ENCODE results near the gene TPST2.

The TPST2 gene

DNA sequence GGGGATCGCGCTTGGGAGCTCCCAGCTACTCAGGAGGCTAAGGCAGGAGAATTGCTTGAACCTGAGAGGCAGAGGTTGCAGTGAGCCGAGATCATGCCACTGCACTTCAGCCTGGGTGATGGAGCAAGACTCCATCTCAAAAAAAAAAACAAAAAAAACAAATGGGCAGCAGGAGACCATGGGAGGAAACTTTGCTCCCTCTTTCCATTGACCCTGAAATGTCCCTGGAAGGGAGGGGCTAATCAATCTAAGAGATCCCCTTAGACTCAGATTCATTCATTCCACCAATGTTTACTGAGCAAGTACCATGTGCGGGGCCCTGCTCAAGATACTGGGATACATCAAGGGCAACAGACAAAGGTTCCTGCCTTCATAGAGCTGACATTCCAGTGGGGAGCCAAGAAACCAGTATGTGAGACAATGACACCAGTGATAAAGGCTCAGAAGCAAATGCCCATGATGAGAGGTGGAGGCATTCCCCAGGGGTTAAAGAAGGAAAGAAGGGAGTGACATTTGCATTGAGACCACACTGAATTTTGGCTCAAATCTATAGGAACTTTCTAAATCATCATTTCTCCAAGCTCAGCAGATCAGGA, 39.9 kb downstream of the TPST2 start:
- Mint-ChIP-seq H3K4me3 (no peak overlapping the region), H3K27ac (no peak overlapping the region), H3K9me3 (no peaks in the 10 kb centered on the region), H3K4me1 (ENCODE audit: low read depth) (peaks cover 13% of the 10 kb centered on the region), H3K36me3 (ENCODE audit: low read depth) (peaks cover 8% of the 10 kb centered on the region), H3K27me3 (ENCODE audit: low read depth) (no peaks in the 10 kb centered on the region)
- DNase-seq (ENCODE audit: low spot score): no peak

DNA sequence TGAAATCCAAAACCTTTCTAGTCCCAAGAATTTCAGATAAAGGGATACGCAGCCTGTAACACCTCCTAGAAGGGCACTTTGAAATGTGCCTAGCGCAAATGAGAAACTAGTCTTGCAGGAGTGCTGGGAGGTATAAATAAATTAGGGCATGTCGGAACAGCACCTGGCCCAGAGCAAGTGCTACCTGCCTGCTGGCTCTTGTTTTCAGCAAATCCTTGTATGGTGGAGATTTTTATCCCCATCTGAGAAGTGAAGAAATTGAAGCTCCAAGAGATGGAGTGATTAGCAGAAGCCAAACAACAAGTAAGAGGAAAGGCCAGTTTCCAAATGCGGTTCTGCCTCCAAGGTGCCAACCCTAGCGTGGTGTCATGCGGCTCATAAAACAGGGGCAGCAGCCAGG, 40.9 kb downstream of the TPST2 start:
- Mint-ChIP-seq H3K4me3 (no peak overlapping the region), H3K27ac (no peak overlapping the region), H3K4me1 (ENCODE audit: low read depth) (peaks cover 11% of the 10 kb centered on the region), H3K36me3 (ENCODE audit: low read depth) (peaks cover 8% of the 10 kb centered on the region), H3K27me3 (ENCODE audit: low read depth) (no peaks in the 10 kb centered on the region), H3K9me3 (no peaks in the 10 kb centered on the region)
- DNase-seq (ENCODE audit: low spot score): no peak

DNA sequence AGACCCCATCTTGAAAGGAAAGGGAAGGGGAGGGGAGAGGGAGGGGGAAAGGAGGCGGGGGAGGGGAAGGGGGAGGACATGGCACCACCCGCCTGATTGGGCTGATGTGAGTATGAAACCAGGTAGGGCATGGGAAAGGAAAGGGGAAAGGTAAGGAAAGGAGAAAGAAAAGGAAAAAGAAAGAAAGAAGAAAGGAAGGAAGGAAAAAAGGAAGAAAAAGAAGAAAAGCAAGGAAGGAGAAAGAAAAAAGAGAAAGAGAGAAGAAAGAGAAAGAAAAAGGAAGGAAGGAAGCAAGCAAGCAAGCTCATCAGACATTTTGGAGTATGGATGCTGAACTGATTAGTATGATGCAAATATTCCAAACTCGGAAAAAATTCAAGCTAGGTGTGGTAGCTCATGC, 41.6 kb downstream of the TPST2 start:
- Mint-ChIP-seq H3K27ac (no peak overlapping the region), H3K4me3 (no peak overlapping the region), H3K4me1 (ENCODE audit: low read depth) (peaks cover 9% of the 10 kb centered on the region), H3K36me3 (ENCODE audit: low read depth) (peaks cover 8% of the 10 kb centered on the region), H3K9me3 (no peaks in the 10 kb centered on the region), H3K27me3 (ENCODE audit: low read depth) (no peaks in the 10 kb centered on the region)
- DNase-seq (ENCODE audit: low spot score): no peak

DNA sequence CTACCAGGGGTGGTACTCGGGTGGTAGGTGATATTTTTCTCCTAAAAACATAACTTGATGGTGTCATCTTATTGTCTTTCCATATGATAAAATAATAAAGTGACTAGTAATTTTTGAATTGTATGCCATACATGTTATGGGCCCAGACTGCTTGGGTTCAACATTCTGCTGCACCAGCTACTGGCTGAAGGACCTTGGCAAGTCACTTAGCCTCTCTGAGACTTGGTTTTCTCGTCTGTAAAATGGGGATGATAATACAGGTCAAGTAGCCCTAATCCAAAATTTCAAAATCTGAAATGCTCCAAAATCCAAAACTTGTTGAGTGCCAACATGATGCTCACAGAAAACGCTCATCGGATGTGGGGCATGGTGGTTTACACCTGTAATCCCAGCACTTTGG, 42.1 kb downstream of the TPST2 start:
- Mint-ChIP-seq H3K4me3 (no peak overlapping the region), H3K27me3 (ENCODE audit: low read depth) (no peaks in the 10 kb centered on the region), H3K27ac (no peak overlapping the region), H3K36me3 (ENCODE audit: low read depth) (peaks cover 8% of the 10 kb centered on the region), H3K9me3 (no peaks in the 10 kb centered on the region), H3K4me1 (ENCODE audit: low read depth) (peaks cover 12% of the 10 kb centered on the region)
- DNase-seq (ENCODE audit: low spot score): no peak

DNA sequence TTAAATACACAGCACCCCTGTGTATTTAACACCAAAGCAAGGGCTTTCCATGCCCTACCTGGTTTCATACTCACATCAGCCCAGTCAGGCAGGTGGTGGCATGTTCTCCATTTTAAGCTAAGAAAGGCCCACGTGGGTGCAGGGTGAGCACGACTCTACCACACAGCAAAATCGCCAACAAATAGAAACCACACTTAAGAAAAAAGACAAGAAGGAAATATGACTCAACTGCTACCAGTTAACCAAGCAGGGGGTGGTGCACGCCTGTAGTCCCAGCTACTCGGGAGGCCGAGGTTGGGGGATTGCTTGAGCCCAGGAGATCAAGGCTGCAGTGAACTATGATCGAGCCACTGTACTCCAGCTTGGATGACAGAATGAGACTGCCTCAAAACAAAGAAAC, 42.5 kb downstream of the TPST2 start:
- H3K9me3 Mint-ChIP-seq: no peaks in the 10 kb centered on the region
- no peaks in the 10 kb centered on the region for H3K27me3 Mint-ChIP-seq (ENCODE audit: low read depth)
- H3K27ac Mint-ChIP-seq: peak overlapping the region; percentile 8
- DNase-seq (ENCODE audit: low spot score): no peak
- H3K4me1 Mint-ChIP-seq (ENCODE audit: low read depth): peaks cover 16% of the 10 kb centered on the region
- peaks cover 8% of the 10 kb centered on the region for H3K36me3 Mint-ChIP-seq (ENCODE audit: low read depth)
- no peak overlapping the region for H3K4me3 Mint-ChIP-seq

DNA sequence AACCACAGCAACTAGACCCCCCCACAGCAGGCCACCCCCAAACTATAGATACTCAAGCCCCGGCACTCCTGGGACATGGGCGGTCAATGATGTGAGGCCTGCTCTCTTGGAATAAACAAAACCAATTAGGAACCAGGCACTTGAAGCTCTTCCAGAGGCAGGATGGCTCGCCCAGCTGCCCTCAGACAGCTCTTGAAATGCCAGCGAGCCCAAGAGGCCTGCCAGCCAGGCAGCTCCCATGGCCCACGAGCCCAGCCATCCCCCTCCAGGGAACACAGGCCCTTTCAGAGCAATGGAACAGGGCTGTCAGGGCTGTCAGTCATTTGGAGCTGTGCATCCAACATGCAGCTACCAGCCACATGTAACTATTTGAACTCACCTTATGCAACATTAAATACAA, 43.6 kb downstream of the TPST2 start:
- peaks cover 16% of the 10 kb centered on the region for H3K4me1 Mint-ChIP-seq (ENCODE audit: low read depth)
- no peak overlapping the region for H3K27ac Mint-ChIP-seq
- H3K27me3 Mint-ChIP-seq (ENCODE audit: low read depth): no peaks in the 10 kb centered on the region
- DNase-seq (ENCODE audit: low spot score): no peak
- H3K4me3 Mint-ChIP-seq: no peak overlapping the region
- H3K9me3 Mint-ChIP-seq: no peaks in the 10 kb centered on the region
- peaks cover 8% of the 10 kb centered on the region for H3K36me3 Mint-ChIP-seq (ENCODE audit: low read depth)

DNA sequence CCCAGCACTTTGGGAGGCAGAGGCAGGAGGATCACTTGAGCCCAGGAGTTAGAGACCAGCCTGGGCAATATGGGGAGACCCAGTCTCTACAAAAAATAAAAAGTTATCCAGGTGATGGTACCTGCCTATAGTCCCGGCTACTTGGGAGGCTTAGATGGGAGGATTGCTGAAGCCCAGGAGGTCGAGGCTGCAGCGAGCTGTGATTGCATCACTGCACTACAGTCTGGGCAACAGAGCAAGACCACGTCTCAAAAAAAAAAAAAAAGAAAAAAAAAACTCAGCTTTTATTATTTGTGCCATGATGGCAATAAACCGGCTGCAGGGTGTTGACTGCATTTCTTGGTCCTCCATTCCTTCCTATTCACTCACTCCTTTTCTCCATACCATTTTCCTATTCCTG, 44.1 kb downstream of the TPST2 start:
- no peaks in the 10 kb centered on the region for H3K9me3 Mint-ChIP-seq
- no peak overlapping the region for H3K27ac Mint-ChIP-seq
- no peak for DNase-seq (ENCODE audit: low spot score)
- peaks cover 16% of the 10 kb centered on the region for H3K4me1 Mint-ChIP-seq (ENCODE audit: low read depth)
- no peak overlapping the region for H3K4me3 Mint-ChIP-seq
- no peaks in the 10 kb centered on the region for H3K27me3 Mint-ChIP-seq (ENCODE audit: low read depth)
- peaks cover 8% of the 10 kb centered on the region for H3K36me3 Mint-ChIP-seq (ENCODE audit: low read depth)

DNA sequence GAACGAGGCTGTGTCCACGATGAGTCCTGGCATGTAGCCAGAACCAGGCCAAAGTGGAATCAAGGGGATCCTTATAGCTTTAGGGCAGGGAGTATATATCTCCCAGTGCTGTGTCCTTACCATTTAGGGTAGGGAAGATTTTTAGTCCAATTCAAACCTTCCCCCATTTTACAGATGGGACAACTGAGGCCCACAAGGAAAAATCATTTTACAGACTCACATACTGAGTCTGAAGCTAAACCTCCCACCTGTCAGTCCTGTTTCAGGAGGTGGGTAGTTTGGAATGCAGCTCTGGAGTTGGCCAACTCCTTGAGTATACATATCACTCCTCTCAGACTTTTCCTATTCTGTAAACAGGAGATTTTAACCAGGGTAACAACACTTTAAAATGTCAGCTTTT, 44.5 kb downstream of the TPST2 start:
- Mint-ChIP-seq H3K4me1 (ENCODE audit: low read depth) (peaks cover 16% of the 10 kb centered on the region), H3K27ac (no peak overlapping the region), H3K27me3 (ENCODE audit: low read depth) (no peaks in the 10 kb centered on the region), H3K4me3 (no peak overlapping the region), H3K9me3 (no peaks in the 10 kb centered on the region), H3K36me3 (ENCODE audit: low read depth) (peaks cover 11% of the 10 kb centered on the region)
- no peak for DNase-seq (ENCODE audit: low spot score)

DNA sequence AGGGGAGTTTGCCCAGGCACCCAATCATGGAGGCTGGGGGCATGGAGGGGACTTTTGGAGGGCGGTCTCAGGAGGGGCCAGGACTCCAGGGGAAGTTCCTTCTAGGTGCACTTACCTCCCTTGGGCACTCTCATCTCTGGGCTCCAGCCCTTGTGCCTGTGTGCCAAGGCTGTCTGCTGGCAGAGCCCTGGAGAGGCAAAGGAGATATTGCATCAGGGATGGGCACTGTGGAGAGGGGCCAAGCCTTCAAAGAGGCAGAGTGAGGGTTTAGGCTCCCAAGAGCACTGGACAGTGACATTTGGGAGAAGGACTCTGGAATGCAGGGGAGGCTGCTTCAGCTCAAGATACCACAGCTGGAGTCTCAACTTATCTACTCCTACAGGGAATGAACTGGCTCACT, 45.4 kb downstream of the TPST2 start:
- peaks cover 16% of the 10 kb centered on the region for H3K4me1 Mint-ChIP-seq (ENCODE audit: low read depth)
- H3K4me3 Mint-ChIP-seq: no peak overlapping the region
- no peaks in the 10 kb centered on the region for H3K9me3 Mint-ChIP-seq
- no peak for DNase-seq (ENCODE audit: low spot score)
- no peaks in the 10 kb centered on the region for H3K27me3 Mint-ChIP-seq (ENCODE audit: low read depth)
- peaks cover 12% of the 10 kb centered on the region for H3K36me3 Mint-ChIP-seq (ENCODE audit: low read depth)
- peak overlapping the region; percentile 55 for H3K27ac Mint-ChIP-seq

DNA sequence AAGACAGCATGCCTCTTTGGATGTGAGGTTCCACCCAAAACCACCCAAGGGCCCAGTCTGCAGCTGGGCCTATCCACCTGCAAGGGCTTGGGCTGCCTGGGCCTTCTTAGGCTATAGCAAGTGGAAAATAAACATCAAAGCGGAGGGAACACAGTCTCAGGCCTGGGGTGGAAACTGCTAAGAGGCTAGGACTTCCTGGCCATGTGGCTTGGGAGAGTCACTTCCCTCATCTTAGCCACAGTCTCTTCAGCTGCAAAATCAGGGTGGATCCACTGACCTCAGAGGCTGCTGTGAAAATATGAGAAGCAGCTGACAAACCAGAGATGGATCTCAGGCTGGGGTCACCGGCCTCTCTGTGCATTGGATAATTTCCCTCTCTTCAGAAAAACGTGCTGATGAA, 47.1 kb downstream of the TPST2 start:
- DNase-seq (ENCODE audit: low spot score): no peak
- H3K36me3 Mint-ChIP-seq (ENCODE audit: low read depth): peaks cover 14% of the 10 kb centered on the region
- peaks cover 16% of the 10 kb centered on the region for H3K4me1 Mint-ChIP-seq (ENCODE audit: low read depth)
- no peaks in the 10 kb centered on the region for H3K27me3 Mint-ChIP-seq (ENCODE audit: low read depth)
- H3K4me3 Mint-ChIP-seq: no peak overlapping the region
- H3K27ac Mint-ChIP-seq: peak overlapping the region; percentile 71
- H3K9me3 Mint-ChIP-seq: no peaks in the 10 kb centered on the region

DNA sequence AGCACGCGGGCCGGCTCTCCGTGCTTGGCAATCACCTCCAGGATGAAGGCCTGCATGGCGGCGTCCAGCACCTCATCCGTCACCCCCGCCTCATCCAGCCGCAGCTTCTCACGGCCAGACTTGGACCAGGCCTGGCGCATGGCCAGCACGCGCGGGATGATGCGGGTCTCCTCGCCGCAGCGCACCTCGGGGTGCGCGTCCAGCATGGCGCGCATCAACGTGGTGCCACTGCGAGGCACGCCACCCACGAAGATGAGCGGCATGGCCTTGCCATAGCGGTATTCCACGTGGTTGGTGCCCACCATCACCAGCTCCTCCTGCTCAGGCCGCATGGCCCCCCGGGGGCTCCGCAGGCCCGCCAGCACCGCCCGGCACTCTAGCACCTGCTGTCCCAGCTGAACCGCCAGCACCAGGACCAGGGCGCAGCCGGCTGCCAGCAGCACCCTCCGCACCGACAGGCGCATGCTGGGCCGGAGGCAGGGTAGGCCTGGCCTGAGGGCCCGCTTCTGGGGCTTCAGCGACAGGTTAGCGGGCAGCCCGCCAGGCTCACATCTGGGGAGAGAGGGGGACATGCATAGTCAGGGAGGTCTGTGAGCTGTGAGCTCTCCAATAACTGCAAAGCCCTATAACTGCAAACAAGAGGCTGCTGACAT, 48.6 kb downstream of the TPST2 start:
- Mint-ChIP-seq H3K9me3 (no peaks in the 10 kb centered on the region), H3K4me3 (no peak overlapping the region), H3K27me3 (ENCODE audit: low read depth) (no peaks in the 10 kb centered on the region), H3K27ac (no peak overlapping the region), H3K4me1 (ENCODE audit: low read depth) (peaks cover 8% of the 10 kb centered on the region), H3K36me3 (ENCODE audit: low read depth) (peaks cover 7% of the 10 kb centered on the region)
- no peak for DNase-seq (ENCODE audit: low spot score)

DNA sequence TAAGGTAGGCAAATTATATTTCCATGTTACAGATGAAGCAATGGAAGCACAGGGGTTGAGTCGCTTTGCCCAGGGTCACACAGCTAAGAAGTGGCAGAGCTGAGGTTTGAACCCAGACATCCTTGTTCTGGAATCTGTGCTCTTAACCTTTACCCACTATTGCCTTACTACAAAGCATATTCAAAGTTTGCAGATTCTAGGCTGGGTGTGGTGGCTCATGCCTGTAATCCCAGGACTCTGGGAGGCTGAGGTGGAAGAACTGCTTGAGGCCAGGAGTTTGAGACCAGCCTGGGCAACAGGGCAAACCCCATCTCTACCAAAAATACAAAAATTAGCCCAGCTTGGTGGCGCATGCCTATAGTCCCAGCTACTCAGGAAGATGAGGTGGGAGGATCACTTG, 49.8 kb downstream of the TPST2 start:
- Mint-ChIP-seq H3K4me1 (ENCODE audit: low read depth) (peaks cover 10% of the 10 kb centered on the region), H3K9me3 (no peaks in the 10 kb centered on the region), H3K27ac (no peak overlapping the region), H3K27me3 (ENCODE audit: low read depth) (no peaks in the 10 kb centered on the region), H3K36me3 (ENCODE audit: low read depth) (peaks cover 13% of the 10 kb centered on the region), H3K4me3 (no peak overlapping the region)
- DNase-seq (ENCODE audit: low spot score): no peak

DNA sequence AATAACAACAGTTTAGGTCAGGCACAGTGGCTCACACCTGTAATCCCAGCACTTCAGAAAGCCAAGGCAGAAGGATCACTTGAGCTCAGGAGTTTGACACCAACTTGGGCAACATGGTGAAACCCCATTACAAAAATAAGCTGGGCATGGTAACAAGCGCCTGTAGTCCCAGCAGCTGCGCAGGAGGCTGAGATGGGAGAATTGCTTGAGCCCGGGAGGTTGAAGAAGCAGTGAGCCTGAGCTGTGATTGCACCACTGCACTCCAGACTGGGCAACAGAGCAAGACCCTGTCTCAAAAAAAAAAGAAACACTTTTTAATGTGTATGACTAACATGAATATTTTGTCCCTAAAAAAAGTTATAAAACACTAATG, 53.2 kb downstream of the TPST2 start:
- no peaks in the 10 kb centered on the region for H3K27me3 Mint-ChIP-seq (ENCODE audit: low read depth)
- H3K4me1 Mint-ChIP-seq (ENCODE audit: low read depth): peaks cover 2% of the 10 kb centered on the region
- peaks cover 13% of the 10 kb centered on the region for H3K36me3 Mint-ChIP-seq (ENCODE audit: low read depth)
- no peak for DNase-seq (ENCODE audit: low spot score)
- no peak overlapping the region for H3K27ac Mint-ChIP-seq
- no peak overlapping the region for H3K4me3 Mint-ChIP-seq
- H3K9me3 Mint-ChIP-seq: no peaks in the 10 kb centered on the region

DNA sequence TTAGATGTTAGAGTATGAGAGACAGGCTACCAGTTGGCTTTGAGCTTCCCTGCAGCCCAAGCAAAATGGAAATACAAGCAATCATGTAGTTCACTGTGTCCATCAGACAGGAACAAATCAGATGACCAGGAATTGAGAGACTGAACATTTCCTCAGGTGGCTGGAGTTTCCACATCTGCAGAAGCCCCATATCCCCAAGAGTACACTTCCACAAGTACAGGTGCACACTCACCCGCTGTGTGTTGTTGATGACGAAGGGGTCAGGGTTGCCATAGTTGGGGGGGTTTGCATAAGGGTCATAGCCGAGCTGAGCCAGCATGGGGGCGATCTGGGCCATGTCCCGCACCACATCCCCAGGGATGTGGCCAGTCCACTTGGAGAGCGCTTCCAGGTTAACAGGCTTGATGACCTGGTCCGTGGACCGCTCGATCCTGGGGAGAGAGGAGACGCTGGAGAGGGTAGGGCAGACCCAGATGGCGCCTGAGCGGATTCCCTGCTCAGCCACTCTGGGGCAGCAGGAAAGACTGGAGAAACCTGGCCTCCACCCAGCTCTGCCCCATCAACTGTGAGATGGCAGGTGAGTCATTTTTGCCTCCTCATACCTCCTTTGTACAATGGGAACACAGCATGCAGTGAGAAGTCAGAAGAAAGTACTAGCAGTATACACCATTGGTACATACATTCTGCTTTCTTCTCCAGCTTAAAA, 53.7 kb downstream of the TPST2 start:
- no peak overlapping the region for H3K27ac Mint-ChIP-seq
- H3K4me1 Mint-ChIP-seq (ENCODE audit: low read depth): peaks cover 2% of the 10 kb centered on the region
- H3K36me3 Mint-ChIP-seq (ENCODE audit: low read depth): peaks cover 13% of the 10 kb centered on the region
- no peaks in the 10 kb centered on the region for H3K9me3 Mint-ChIP-seq
- H3K27me3 Mint-ChIP-seq (ENCODE audit: low read depth): no peaks in the 10 kb centered on the region
- H3K4me3 Mint-ChIP-seq: no peak overlapping the region
- no peak for DNase-seq (ENCODE audit: low spot score)

DNA sequence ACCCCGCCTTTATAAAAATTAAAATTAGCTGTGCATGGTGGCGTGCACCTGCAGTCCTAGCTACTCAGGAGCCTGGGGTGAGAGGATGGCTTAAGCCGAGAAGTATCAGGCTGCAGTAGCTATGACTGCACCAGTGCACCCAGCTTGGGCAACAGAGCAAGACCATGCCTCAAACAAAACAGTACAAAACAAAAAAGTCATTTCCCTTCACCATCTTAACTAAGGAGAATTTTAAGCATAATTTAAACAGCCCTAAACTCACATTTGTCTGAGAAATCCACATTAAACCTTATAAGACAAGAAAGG, 54.4 kb downstream of the TPST2 start:
- Mint-ChIP-seq H3K4me1 (ENCODE audit: low read depth) (peaks cover 2% of the 10 kb centered on the region), H3K4me3 (no peak overlapping the region), H3K36me3 (ENCODE audit: low read depth) (peaks cover 13% of the 10 kb centered on the region), H3K9me3 (no peaks in the 10 kb centered on the region), H3K27me3 (ENCODE audit: low read depth) (no peaks in the 10 kb centered on the region), H3K27ac (no peak overlapping the region)
- DNase-seq (ENCODE audit: low spot score): no peak

Measured in T-helper 2 cell treated with Interferon-gamma antibody and Interleukin-4, amounts not matched to agents 5 μg/mL and 100 μg/mL, for 36 hours (primary cell).